Measurements from ENCODE around the gene PROK1. TPM values are rescaled to one million over a fixed set of nuclear protein-coding genes. Genes with fewer than 3 reads are reported as not detected.

PROK1 gene
- total and polyA plus RNA-seq, 2 of the 4 experiments (the other 2 are of a cell fraction), result not detected

- no peak for TF ChIP-seq MAZ (IDR thresholded peaks at IDR 0.05; ENCODE audit: borderline replicate concordance, low read depth, low read length)
- TF ChIP-seq FOS (IDR thresholded peaks at IDR 0.05; ENCODE audit: low read depth, low read length), result no peak
- no peak for TF ChIP-seq SMC3 (IDR thresholded peaks at IDR 0.05; ENCODE audit: low read depth, low read length)
- TF ChIP-seq CEBPB (IDR thresholded peaks at IDR 0.05; ENCODE audit: low read depth, low read length), result no peak
- TF ChIP-seq NFE2L2 (IDR thresholded peaks at IDR 0.05; ENCODE audit: low read depth, low read length), result no peak
- TF ChIP-seq POLR2A (IDR thresholded peaks at IDR 0.05; ENCODE audit: low read depth, low read length), result no peak
- no peak for TF ChIP-seq BHLHE40 (IDR thresholded peaks at IDR 0.05; ENCODE audit: low read depth, low read length)
- no peaks in the 10 kb centered on the region for H3K36me3 ChIP-seq (ENCODE audit: control insufficient read depth, insufficient read depth, low read length)
- no peak overlapping the region for H2BK20ac ChIP-seq (ENCODE audit: low read depth, low read length)
- H4K5ac ChIP-seq (ENCODE audit: low read depth, low read length), result no peak overlapping the region
- intact Hi-C loops (cut with micrococcal nuclease) (no loop called here), in situ Hi-C loops (cut with MboI; ENCODE audit: low sequenced_read_pairs) (no loop called here), dilution Hi-C loops (cut with HindIII; ENCODE audit: low sequenced_read_pairs, unreplicated experiment) (no loop called here)
- H2BK120ac ChIP-seq (ENCODE audit: low read depth, low read length), result no peak overlapping the region
- H2AFZ ChIP-seq (replicated peaks; ENCODE audit: low read length, poor library complexity), result no peak overlapping the region
- H3K14ac ChIP-seq (replicated peaks; ENCODE audit: low read depth, low read length), result no peak overlapping the region
- POLR2A ChIA-PET (ENCODE audit: unreplicated experiment), result no interaction called here
- no peak overlapping the region for H3K56ac ChIP-seq (ENCODE audit: extremely low read depth, insufficient read depth, low read length)
- H3K79me1 ChIP-seq (ENCODE audit: low read depth in 1 of 2, low read length in 2 of 2), result no peaks in the 10 kb centered on the region
- DNase-seq, result no peak
- no peak overlapping the region for H3K4me2 ChIP-seq (ENCODE audit: low read depth, low read length)
- no peak overlapping the region for H3K9ac ChIP-seq (ENCODE audit: low read depth, low read length)
- H3K9me3 ChIP-seq (ENCODE audit: control insufficient read depth, insufficient read depth, low read length), result no peaks in the 10 kb centered on the region
- H2BK15ac ChIP-seq (ENCODE audit: low read depth, low read length), result no peak overlapping the region
- no peak overlapping the region for H3K4me3 ChIP-seq (ENCODE audit: insufficient read depth, low read depth, low read length)
- no peak overlapping the region for H3K27ac ChIP-seq (ENCODE audit: insufficient read depth, low read length)
- H3K9me1 ChIP-seq (ENCODE audit: insufficient read depth, low read length), result no peaks in the 10 kb centered on the region
- ATAC-seq (ENCODE audit: low read depth), result no peak
- no peak overlapping the region for H2AK9ac ChIP-seq (replicated peaks; ENCODE audit: low read depth, low read length, poor library complexity)
- H4K8ac ChIP-seq (ENCODE audit: low read depth in 2 of 2, low read length in 2 of 2), result no peak overlapping the region
- H3K4ac ChIP-seq (ENCODE audit: low read depth, low read length), result no peak overlapping the region
- 86% methylated on average over 4 of the region's 8 CpGs; no CpG with 5 or more reads in 1 of the 2 experiments for WGBS, 2 experiments (ENCODE audit: extremely low coverage in 2 of 2, insufficient read length in 1 of 2)
- H2BK5ac ChIP-seq (ENCODE audit: low read depth, low read length, poor library complexity, severe bottlenecking), result no peak overlapping the region
- H3K18ac ChIP-seq (ENCODE audit: low read depth, low read length), result no peak overlapping the region
- no peak overlapping the region for H4K91ac ChIP-seq (ENCODE audit: insufficient read depth, low read depth, low read length)
- no peaks in the 10 kb centered on the region for H3K4me1 ChIP-seq (ENCODE audit: control insufficient read depth, insufficient read depth, low read length)
- no peak overlapping the region for H2AK5ac ChIP-seq (ENCODE audit: low read depth, low read length)
- BruUV-seq (replicated peaks), result no TSS peak
- H3K27me3 ChIP-seq (ENCODE audit: control insufficient read depth, insufficient read depth, low read length), result peaks cover 58% of the 10 kb centered on the region
- H3K23ac ChIP-seq (ENCODE audit: low read depth, low read length), result no peak overlapping the region
- no peaks in the 10 kb centered on the region for H4K20me1 ChIP-seq (ENCODE audit: insufficient read depth, low read length)
- CTCF ChIA-PET, result no interaction called here
Observed at GRCh38 chr1:110502402-110503151, 51.6 kb downstream of the PROK1 start.
